CD14-positive monocyte (primary cell): ENCODE data around the gene MAPK8IP2. TPM values are rescaled to one million over a fixed set of nuclear protein-coding genes. Genes with fewer than 3 reads are reported as not detected.

Experiments
- DNase-seq, 3 donors: peaks; one replicate each; pipeline ENCODE4 v3.0.0-alpha.2; 2011 to 2022
- H2AFZ ChIP-seq: 2 replicates; pipeline ENCODE4 v1.6.0; 2012; ENCODE audit warnings: mild to moderate bottlenecking, low read depth, low read length, inconsistent platforms; ENCODE audit not compliant: insufficient read depth, poor library complexity, severe bottlenecking
- H3K27ac ChIP-seq, 2 donors: 1 replicate in 1 of 2; 2 replicates in 1 of 2; pipeline ENCODE4 v1.5.1; 2012 to 2013; ENCODE audit warnings: low read length in 2 of 2, control low read depth in 1 of 2, inconsistent platforms in 1 of 2, low read depth in 1 of 2, mild to moderate bottlenecking in 1 of 2
- H3K27me3 ChIP-seq, 2 donors: one replicate each; pipeline versions ENCODE4 v1.6.0 to v1.6.1; 2011 to 2013; ENCODE audit warnings: low read length in 2 of 2; ENCODE audit not compliant: control insufficient read depth in 2 of 2, insufficient read depth in 2 of 2
- H3K36me3 ChIP-seq, 2 donors: replicated peaks in 1 of 2; 1 replicate in 1 of 2; 2 replicates in 1 of 2; pipeline versions ENCODE4 v1.5.1 to v1.6.1; 2012 to 2013; ENCODE audit warnings: low read length in 2 of 2, control low read depth in 1 of 2, inconsistent platforms in 1 of 2, mild to moderate bottlenecking in 1 of 2; ENCODE audit not compliant: insufficient read depth in 2 of 2, control insufficient read depth in 1 of 2
- H3K4me1 ChIP-seq, 2 donors: 1 replicate in 1 of 2; 2 replicates in 1 of 2; pipeline versions ENCODE4 v1.5.1 to v1.6.1; 2012 to 2013; ENCODE audit warnings: low read length in 2 of 2, control low read depth in 1 of 2, inconsistent platforms in 1 of 2, mild to moderate bottlenecking in 1 of 2, moderate library complexity in 1 of 2; ENCODE audit not compliant: insufficient read depth in 2 of 2, control insufficient read depth in 1 of 2
- H3K4me2 ChIP-seq: replicated peaks from 2 replicates; pipeline ENCODE3; 2012; ENCODE audit warnings: low read length, moderate library complexity, mild to moderate bottlenecking; ENCODE audit not compliant: poor library complexity, severe bottlenecking; ENCODE audit errors: extremely low read depth
- H3K4me3 ChIP-seq, 3 experiments: fragments of 200-600 bp in 1 of 3; sonication (generic) in 1 of 3; replicated peaks in 1 of 3; 1 replicate in 2 of 3; 2 replicates in 1 of 3; pipeline ENCODE4 v1.5.1; 2011 to 2013; ENCODE audit warnings: low read length in 3 of 3, mild to moderate bottlenecking in 3 of 3, control low read depth in 2 of 3, low read depth in 2 of 3, inconsistent platforms in 1 of 3, moderate library complexity in 1 of 3
- H3K79me2 ChIP-seq: 2 replicates; pipeline ENCODE4 v1.6.0; 2012; ENCODE audit warnings: mild to moderate bottlenecking, control low read depth, inconsistent platforms, low read length, moderate library complexity; ENCODE audit not compliant: insufficient read depth
- H3K9ac ChIP-seq: 2 replicates; pipeline ENCODE4 v1.6.0; 2017; ENCODE audit warnings: low read length, mild to moderate bottlenecking; ENCODE audit not compliant: insufficient read depth, poor library complexity, severe bottlenecking
- H3K9me3 ChIP-seq, 2 donors: replicated peaks in 1 of 2; 1 replicate in 1 of 2; 2 replicates in 1 of 2; pipeline versions ENCODE4 v1.5.1 to v1.6.1; 2012 to 2013; ENCODE audit warnings: low read length in 2 of 2, control low read depth in 1 of 2; ENCODE audit not compliant: control insufficient read depth in 1 of 2, insufficient read depth in 1 of 2
- H4K20me1 ChIP-seq: 2 replicates; pipeline ENCODE4 v1.6.0; 2012; ENCODE audit warnings: mild to moderate bottlenecking, low read length, control low read depth, moderate library complexity; ENCODE audit not compliant: insufficient read depth
- H3K27ac Mint-ChIP-seq, 7 donors: one replicate each; pipeline ENCODE4 v1.8.0; 2020; ENCODE audit warnings: mild to moderate bottlenecking in 7 of 7, mixed read lengths in 7 of 7, moderate library complexity in 6 of 7, inconsistent platforms in 2 of 7
- H3K27me3 Mint-ChIP-seq, 3 donors: one replicate each; pipeline ENCODE4 v1.8.0; 2021 to 2022; ENCODE audit warnings: low read depth in 3 of 3, mild to moderate bottlenecking in 3 of 3, mixed read lengths in 3 of 3, moderate library complexity in 3 of 3, inconsistent platforms in 1 of 3
- H3K36me3 Mint-ChIP-seq, 2 donors: one replicate each; pipeline ENCODE4 v1.8.0; 2020; ENCODE audit warnings: mixed read lengths in 2 of 2, inconsistent platforms in 1 of 2, mild to moderate bottlenecking in 1 of 2
- H3K4me1 Mint-ChIP-seq: one replicate; pipeline ENCODE4 v1.8.0; 2020; ENCODE audit warnings: mild to moderate bottlenecking, mixed read lengths
- H3K4me3 Mint-ChIP-seq, 2 donors: one replicate each; pipeline ENCODE4 v1.8.0; 2020; ENCODE audit warnings: mild to moderate bottlenecking in 2 of 2, mixed read lengths in 2 of 2, moderate library complexity in 1 of 2
- H3K9me3 Mint-ChIP-seq, 7 donors: one replicate each; pipeline ENCODE4 v1.8.0; 2020 to 2022; ENCODE audit warnings: mixed read lengths in 7 of 7, mild to moderate bottlenecking in 6 of 7, moderate library complexity in 6 of 7, inconsistent platforms in 2 of 7
- CTCF ChIP-seq: fragments of 200-600 bp; IDR thresholded peaks from one replicate; pipeline ENCODE4 v1.8.0; 2022; ENCODE audit warnings: antibody characterized with exemption, mild to moderate bottlenecking
- WGBS: methylation state at CpG from one replicate; pipeline ENCODE4 v1.1.5; 2013; ENCODE audit warnings: missing lambda C conversion rate; ENCODE audit not compliant: insufficient coverage; 5-methylcytosine and 5-hydroxymethylcytosine counted together
- intact Hi-C, 2 donors: fragments of 100-400 bp; cut with micrococcal nuclease; formaldehyde crosslinking; loops; one replicate each; pipeline versions ENCODE4 v1.15.0 to v1.15.1; 2023
- polyA plus RNA-seq, 3 donors: library from polyadenylated mRNA; depleted of rRNA in 1 of 3; unstranded in 2 of 3; stranded (reverse) in 1 of 3; fragments of 300-500 nt in 2 of 3; fragments of >200 nt in 1 of 3; fragmentation: Illumina TruSeq in 2 of 3; gene quantifications; 1 replicate in 2 of 3; 2 replicates in 1 of 3; pipeline ENCODE4 v1.2.3, GENCODE V29; 2012 to 2021

MAPK8IP2 gene
- polyA plus RNA-seq, 3 donors, result 0.17 TPM; not detected in 2

GRCh38 chr22:50567721-50568252 is 32.8 kb upstream of the MAPK8IP2 start:
- peak overlapping the region in 2 of 7 donors; percentile 9 to 73 for H3K27ac Mint-ChIP-seq
- intact Hi-C loops, result no loop called here
- Histone ChIP-seq H3K79me2 (peaks cover 6% of the 10 kb centered on the region), H2AFZ (no peak overlapping the region), H3K36me3 (peaks cover 31 to 49% of the 10 kb centered on the region in 2 donors), H3K27me3 (peaks cover 0 to 8% of the 10 kb centered on the region in 2 donors), H3K27ac (no peak overlapping the region), H4K20me1 (no peaks in the 10 kb centered on the region), H3K4me3 (no peak overlapping the region), H3K4me1 (peaks cover 8 to 11% of the 10 kb centered on the region in 2 donors), H3K4me2 (no peak overlapping the region), H3K9ac (no peak overlapping the region), H3K9me3 (no peaks in the 10 kb centered on the region)
- H3K4me1 Mint-ChIP-seq, result peaks cover 10% of the 10 kb centered on the region
- H3K36me3 Mint-ChIP-seq, result peaks cover 34 to 52% of the 10 kb centered on the region in 2 donors
- no peak overlapping the region for H3K4me3 Mint-ChIP-seq
- no peak for DNase-seq
- TF ChIP-seq CTCF, result no peak
- 100% methylated on average over 5 of the region's 7 CpGs for WGBS
- H3K9me3 Mint-ChIP-seq, result peaks cover 0 to 2% (median 0%) of the 10 kb centered on the region in 7 donors
- peaks cover 15 to 17% (median 15%) of the 10 kb centered on the region in 3 donors for H3K27me3 Mint-ChIP-seq

- Histone ChIP-seq H4K20me1 (no peaks in the 10 kb centered on the region), H3K27me3 (peaks cover 0 to 4% of the 10 kb centered on the region in 2 donors), H3K36me3 (peaks cover 31 to 57% of the 10 kb centered on the region in 2 donors), H2AFZ (no peak overlapping the region), H3K4me1 (peaks cover 1 to 3% of the 10 kb centered on the region in 2 donors), H3K27ac (no peak overlapping the region), H3K4me2 (no peak overlapping the region), H3K4me3 (no peak overlapping the region), H3K9ac (no peak overlapping the region), H3K79me2 (no peaks in the 10 kb centered on the region), H3K9me3 (no peaks in the 10 kb centered on the region)
- Mint-ChIP-seq H3K27me3 (peaks cover 10 to 15% (median 14%) of the 10 kb centered on the region in 3 donors), H3K4me3 (no peak overlapping the region), H3K36me3 (peaks cover 35 to 59% of the 10 kb centered on the region in 2 donors), H3K4me1 (peaks cover 3% of the 10 kb centered on the region), H3K27ac (no peak overlapping the region), H3K9me3 (no peaks in the 10 kb centered on the region)
- DNase-seq, result no peak
- no peak for TF ChIP-seq CTCF
- 100% methylated on average over 6 of the region's 7 CpGs for WGBS
- intact Hi-C loops, result no loop called here
These were observed 32.0 kb upstream of the MAPK8IP2 start for GRCh38 chr22:50568626-50569025.
